IMR-90 (cell line): ENCODE data around the gene EHBP1. TPM values are rescaled to one million over a fixed set of nuclear protein-coding genes. Genes with fewer than 3 reads are reported as not detected.
A peak's percentile ranks its signal among the peaks of the same experiment; 100 is the strongest.

Source experiments
- ATAC-seq: fragments of 200-7000 bp; cut with Tn5 transposase; 2 replicates; pipeline ENCODE4 v1.9.1; 2020; ENCODE audit warnings: low read depth, mild to moderate bottlenecking, moderate library complexity
- BruUV-seq: library from RNA; stranded (reverse); fragments of 400-500 nt; replicated peaks from 2 replicates; lab custom pipeline; 2021; lab: Mats Ljungman, UMichigan
- CTCF ChIA-PET: fragments of 300-600 bp; formaldehyde crosslinking; extraction: SDS; loops from one replicate; lab custom pipeline; 2021; ENCODE audit warnings: antibody characterized with exemption; lab: Yijun Ruan, JAX
- POLR2A ChIA-PET: fragments of 300-600 bp; sonication (Branson Sonifier 250); formaldehyde crosslinking; loops from one replicate; lab custom pipeline; 2022; ENCODE audit warnings: antibody characterized with exemption; ENCODE audit not compliant: unreplicated experiment; lab: Charles Lee
- DNase-seq: peaks from one replicate; pipeline ENCODE4 v3.0.0; 2013
- H2AFZ ChIP-seq: replicated peaks from 2 replicates; pipeline ENCODE3; 2013; ENCODE audit warnings: low read length, mild to moderate bottlenecking; ENCODE audit not compliant: poor library complexity
- H2AK5ac ChIP-seq: 2 replicates; pipeline ENCODE4 v1.6.1; 2013; ENCODE audit warnings: low read depth, low read length, inconsistent platforms
- H2AK9ac ChIP-seq: replicated peaks from 2 replicates; pipeline ENCODE3; 2013; ENCODE audit warnings: mild to moderate bottlenecking, low read depth, low read length, moderate library complexity; ENCODE audit not compliant: poor library complexity
- H2BK120ac ChIP-seq: 2 replicates; pipeline ENCODE4 v1.6.1; 2013; ENCODE audit warnings: low read depth, low read length, inconsistent platforms
- H2BK15ac ChIP-seq: 3 replicates; pipeline ENCODE4 v1.6.1; 2013; ENCODE audit warnings: low read depth, low read length, inconsistent platforms
- H2BK20ac ChIP-seq: 2 replicates; pipeline ENCODE4 v1.6.1; 2013; ENCODE audit warnings: low read depth, mild to moderate bottlenecking, inconsistent platforms, low read length, moderate library complexity
- H2BK5ac ChIP-seq: 2 replicates; pipeline ENCODE4 v1.6.1; 2013; ENCODE audit warnings: mild to moderate bottlenecking, low read depth, low read length, inconsistent platforms; ENCODE audit not compliant: poor library complexity, severe bottlenecking
- H3K14ac ChIP-seq: replicated peaks from 2 replicates; pipeline ENCODE4 v1.6.1; 2013; ENCODE audit warnings: low read depth, low read length, inconsistent platforms
- H3K18ac ChIP-seq: 2 replicates; pipeline ENCODE4 v1.6.1; 2013; ENCODE audit warnings: low read depth, low read length, control low read depth
- H3K23ac ChIP-seq: 2 replicates; pipeline ENCODE4 v1.6.1; 2013; ENCODE audit warnings: low read depth, low read length, inconsistent platforms
- H3K27ac ChIP-seq: 2 replicates; pipeline ENCODE4 v1.5.1; 2013; ENCODE audit warnings: mild to moderate bottlenecking, control low read depth, low read length; ENCODE audit not compliant: insufficient read depth
- H3K27me3 ChIP-seq: 2 replicates; pipeline ENCODE4 v1.6.1; 2013; ENCODE audit warnings: low read length; ENCODE audit not compliant: control insufficient read depth, insufficient read depth
- H3K36me3 ChIP-seq: 2 replicates; pipeline ENCODE4 v1.6.1; 2013; ENCODE audit warnings: low read length, mixed read lengths; ENCODE audit not compliant: control insufficient read depth, insufficient read depth
- H3K4ac ChIP-seq: 2 replicates; pipeline ENCODE4 v1.6.1; 2013; ENCODE audit warnings: low read depth, low read length, inconsistent platforms
- H3K4me1 ChIP-seq: 2 replicates; pipeline ENCODE4 v1.6.1; 2013; ENCODE audit warnings: low read length, mixed read lengths; ENCODE audit not compliant: control insufficient read depth, insufficient read depth
- H3K4me2 ChIP-seq: 2 replicates; pipeline ENCODE4 v1.6.1; 2013; ENCODE audit warnings: low read depth, mild to moderate bottlenecking, control low read depth, low read length, moderate library complexity
- H3K4me3 ChIP-seq: 2 replicates; pipeline ENCODE4 v1.5.1; 2013; ENCODE audit warnings: low read depth, mild to moderate bottlenecking, control low read depth, low read length, moderate library complexity; ENCODE audit not compliant: insufficient read depth
- H3K56ac ChIP-seq: 2 replicates; pipeline ENCODE4 v1.6.1; 2013; ENCODE audit warnings: low read length, inconsistent platforms; ENCODE audit not compliant: insufficient read depth; ENCODE audit errors: extremely low read depth
- H3K79me1 ChIP-seq, 2 experiments: 2 replicates each; pipeline ENCODE4 v1.6.1; 2013; ENCODE audit warnings: low read length in 2 of 2, inconsistent platforms in 1 of 2, low read depth in 1 of 2
- H3K9ac ChIP-seq: 2 replicates; pipeline ENCODE4 v1.6.1; 2013; ENCODE audit warnings: low read depth, low read length, control low read depth
- H3K9me1 ChIP-seq: 2 replicates; pipeline ENCODE4 v1.6.1; 2013; ENCODE audit warnings: low read length, inconsistent platforms; ENCODE audit not compliant: insufficient read depth
- H3K9me3 ChIP-seq: 2 replicates; pipeline ENCODE4 v1.6.1; 2013; ENCODE audit warnings: low read length; ENCODE audit not compliant: control insufficient read depth, insufficient read depth
- H4K20me1 ChIP-seq: 2 replicates; pipeline ENCODE4 v1.6.1; 2013; ENCODE audit warnings: low read length, inconsistent platforms; ENCODE audit not compliant: insufficient read depth
- H4K5ac ChIP-seq: 2 replicates; pipeline ENCODE4 v1.6.1; 2013; ENCODE audit warnings: mild to moderate bottlenecking, low read depth, low read length, control low read depth
- H4K8ac ChIP-seq, 2 experiments: 2 replicates each; pipeline ENCODE4 v1.6.1; 2013; ENCODE audit warnings: low read depth in 2 of 2, low read length in 2 of 2, control low read depth in 1 of 2, inconsistent platforms in 1 of 2
- H4K91ac ChIP-seq: 2 replicates; pipeline ENCODE4 v1.6.1; 2013; ENCODE audit warnings: low read depth, low read length, inconsistent platforms; ENCODE audit not compliant: insufficient read depth
- CEBPB ChIP-seq: IDR thresholded peaks from 2 replicates; pipeline ENCODE4 v1.6.1; 2012; ENCODE audit warnings: low read depth, low read length, improper control_type of control experiment
- CHD1 ChIP-seq: IDR thresholded peaks from 2 replicates; pipeline ENCODE4 v1.6.1; 2012; ENCODE audit warnings: low read depth, low read length, improper control_type of control experiment
- FOS ChIP-seq: fragments of 150-350 bp; IDR thresholded peaks from 2 replicates; pipeline ENCODE4 v1.6.1; 2016; ENCODE audit warnings: low read depth, low read length
- NFE2L2 ChIP-seq: fragments of 150-350 bp; IDR thresholded peaks from 2 replicates; pipeline ENCODE4 v1.6.1; 2016; ENCODE audit warnings: low read depth, mild to moderate bottlenecking, low read length
- RAD21 ChIP-seq: IDR thresholded peaks from 2 replicates; pipeline ENCODE4 v1.6.1; 2012; ENCODE audit warnings: low read length, improper control_type of control experiment
- RFX5 ChIP-seq: IDR thresholded peaks from 2 replicates; pipeline ENCODE4 v1.8.0; 2012; ENCODE audit warnings: low read depth, mild to moderate bottlenecking, low read length, moderate library complexity
- USF2 ChIP-seq: fragments of 150-350 bp; IDR thresholded peaks from 2 replicates; pipeline ENCODE4 v1.6.1; 2017; ENCODE audit warnings: mild to moderate bottlenecking, antibody characterized with exemption, low read length, low read depth
- dilution Hi-C: fragments of 300-500 bp; cut with HindIII; formaldehyde crosslinking; loops from one replicate; pipeline ENCODE4 v1.14.3; 2018; ENCODE audit warnings: low sequenced_read_pairs; ENCODE audit not compliant: unreplicated experiment
- in situ Hi-C: fragments of 300-500 bp; cut with MboI; formaldehyde crosslinking; loops from 3 replicates; pipeline ENCODE4 v1.14.3; 2019; ENCODE audit warnings: low sequenced_read_pairs, inconsistent platforms, mixed read lengths
- intact Hi-C: fragments of 100-400 bp; cut with micrococcal nuclease; formaldehyde crosslinking; loops from 2 replicates; pipeline ENCODE4 v1.10.0; 2022
- polyA plus RNA-seq, 3 experiments: library from polyadenylated mRNA; depleted of rRNA; stranded (reverse); fragments of >200 nt; gene quantifications; 2 replicates each; pipeline ENCODE4 v1.2.3, GENCODE V29; 2012; ENCODE audit warnings: low replicate concordance in 1 of 3
- total RNA-seq: library from RNA; depleted of rRNA; stranded (reverse); fragments of >200 nt; gene quantifications from 2 replicates; pipeline ENCODE4 v1.2.3, GENCODE V29; 2012
- TF ChIP-seq, protein P1 (sequence below): fragments of 150-350 bp; IDR thresholded peaks from 2 replicates; pipeline ENCODE4 v1.6.1; 2016; ENCODE audit warnings: low read depth, mild to moderate bottlenecking, low read length, moderate library complexity, borderline replicate concordance

EHBP1 gene
- total and polyA plus RNA-seq, 2 of the 4 experiments (the other 2 are of a cell fraction) = 28.3 to 44.4 TPM

GRCh38 chr2:62895632-62896009 is 190.1 kb downstream of the EHBP1 start:
- no peak overlapping the region for H3K27ac ChIP-seq
- no peaks in the 10 kb centered on the region for H3K36me3 ChIP-seq
- H2BK15ac ChIP-seq = no peak overlapping the region
- dilution Hi-C loops (no loop called here), in situ Hi-C loops (no loop called here), intact Hi-C loops (no loop called here)
- H4K20me1 ChIP-seq = no peaks in the 10 kb centered on the region
- H4K91ac ChIP-seq = no peak overlapping the region
- BruUV-seq = no TSS peak
- DNase-seq (peak; percentile 75), ATAC-seq (peak; percentile 85)
- TF ChIP-seq NFE2L2 = no peak
- no peak for TF ChIP-seq USF2
- TF ChIP-seq RAD21 = no peak
- TF ChIP-seq, protein P1, sequence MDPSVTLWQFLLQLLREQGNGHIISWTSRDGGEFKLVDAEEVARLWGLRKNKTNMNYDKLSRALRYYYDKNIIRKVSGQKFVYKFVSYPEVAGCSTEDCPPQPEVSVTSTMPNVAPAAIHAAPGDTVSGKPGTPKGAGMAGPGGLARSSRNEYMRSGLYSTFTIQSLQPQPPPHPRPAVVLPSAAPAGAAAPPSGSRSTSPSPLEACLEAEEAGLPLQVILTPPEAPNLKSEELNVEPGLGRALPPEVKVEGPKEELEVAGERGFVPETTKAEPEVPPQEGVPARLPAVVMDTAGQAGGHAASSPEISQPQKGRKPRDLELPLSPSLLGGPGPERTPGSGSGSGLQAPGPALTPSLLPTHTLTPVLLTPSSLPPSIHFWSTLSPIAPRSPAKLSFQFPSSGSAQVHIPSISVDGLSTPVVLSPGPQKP = no peak
- no peak for TF ChIP-seq CHD1
- peak; percentile 90 for TF ChIP-seq CEBPB
- TF ChIP-seq RFX5 = no peak
- TF ChIP-seq FOS = 0 out of 2 replicates have a peak, but pooled peaks have one; percentile 11
- no peak overlapping the region for H4K5ac ChIP-seq
- H3K4ac ChIP-seq = no peak overlapping the region
- no peak overlapping the region for H2AK5ac ChIP-seq
- H3K18ac ChIP-seq = no peak overlapping the region
- ChIA-PET POLR2A (no interaction called here), CTCF (no interaction called here)
- H3K4me2 ChIP-seq = no peak overlapping the region
- no peak overlapping the region for H2BK20ac ChIP-seq
- no peak overlapping the region for H2AK9ac ChIP-seq
- H3K23ac ChIP-seq = no peak overlapping the region
- H2AFZ ChIP-seq = no peak overlapping the region
- H3K27me3 ChIP-seq = no peaks in the 10 kb centered on the region
- peaks cover 3% of the 10 kb centered on the region; the same call in 1 of the 2 replicates for H3K9me1 ChIP-seq
- no peak overlapping the region for H3K9ac ChIP-seq
- H2BK120ac ChIP-seq = no peak overlapping the region
- H3K4me3 ChIP-seq = no peak overlapping the region
- peaks cover 4 to 6% of the 10 kb centered on the region in 2 experiments; a peak in 2 of 4 replicates for H3K79me1 ChIP-seq
- peak overlapping the region; percentile 34 for H2BK5ac ChIP-seq
- H4K8ac ChIP-seq = no peak overlapping the region
- no peak overlapping the region for H3K14ac ChIP-seq
- no peaks in the 10 kb centered on the region for H3K9me3 ChIP-seq
- H3K56ac ChIP-seq = no peak overlapping the region
- peaks cover 4% of the 10 kb centered on the region; the same call in 1 of the 2 replicates for H3K4me1 ChIP-seq
